GM18499 (cell line): Measurements from ENCODE around the gene RBMS3.

Experiments
- ATAC-seq: cut with Tn5 transposase; IDR thresholded peaks from one replicate; pipeline ENCODE4 v1.9.1; 2021; ENCODE audit warnings: moderate number of reproducible peaks; ENCODE audit not compliant: insufficient read depth, unreplicated experiment

RBMS3 gene

DNA sequence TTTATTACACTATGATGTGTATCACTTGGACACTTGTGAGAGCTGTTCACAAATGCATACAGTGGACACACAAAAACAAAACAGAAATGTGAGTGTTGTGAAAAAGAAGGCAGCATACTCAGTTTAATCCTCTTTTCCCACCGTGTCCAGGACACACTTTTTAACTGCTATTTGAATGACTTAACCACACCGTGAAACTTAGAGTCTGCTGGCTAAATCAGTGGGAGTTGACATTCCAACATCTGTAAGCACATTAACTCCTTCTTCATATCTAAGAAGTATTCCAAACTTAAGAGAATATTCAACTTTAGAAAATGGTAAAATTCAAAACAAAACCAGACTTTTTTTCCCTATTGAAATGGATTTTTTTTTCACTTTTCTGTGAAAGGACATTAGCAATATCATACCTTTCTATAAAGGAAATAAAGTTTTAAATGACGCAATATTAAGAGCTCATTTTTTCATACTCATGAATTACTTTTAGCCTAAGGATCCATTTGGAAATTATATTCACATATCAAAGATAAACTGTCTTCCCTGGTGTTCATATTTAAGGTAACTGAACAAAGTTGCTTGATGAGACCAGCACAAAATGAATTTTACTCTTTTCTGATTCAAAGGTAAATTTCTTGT lies 316.6 kb downstream of the RBMS3 start:
- no peak for ATAC-seq

- ATAC-seq, result no peak
Measured at GRCh38 chr3:29601861-29602585, 321.2 kb downstream of the RBMS3 start.

GRCh38 chr3:29605845-29606244 lies 325.0 kb downstream of the RBMS3 start:
- no peak for ATAC-seq

GRCh38 chr3:29606416-29606815 lies 325.5 kb downstream of the RBMS3 start:
- ATAC-seq, result no peak

GRCh38 chr3:29608414-29609327 lies 327.8 kb downstream of the RBMS3 start:
- ATAC-seq, result no peak

DNA sequence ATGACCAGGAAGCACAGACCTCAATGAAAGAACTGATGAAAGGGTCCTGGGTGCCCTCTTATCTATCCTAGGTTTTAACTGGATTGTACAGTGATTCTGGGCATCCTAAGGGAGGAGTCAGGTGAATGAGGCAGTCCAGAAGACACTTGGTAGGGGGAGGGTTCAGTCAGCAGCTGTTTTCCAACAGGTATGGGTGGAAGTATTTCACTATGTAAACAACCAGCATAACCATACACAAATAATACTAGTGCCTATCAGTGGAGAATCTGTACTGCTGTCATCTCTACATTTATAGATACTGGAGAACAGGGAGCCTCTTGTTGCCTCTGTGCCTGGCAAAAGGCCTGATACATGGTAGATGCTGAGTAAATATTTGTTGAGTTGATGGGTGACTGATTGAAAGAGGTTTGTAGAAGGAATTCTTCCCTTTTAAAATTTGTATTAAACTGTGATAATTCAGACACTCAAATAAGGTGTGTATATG lies 328.5 kb downstream of the RBMS3 start:
- ATAC-seq, result no peak

DNA sequence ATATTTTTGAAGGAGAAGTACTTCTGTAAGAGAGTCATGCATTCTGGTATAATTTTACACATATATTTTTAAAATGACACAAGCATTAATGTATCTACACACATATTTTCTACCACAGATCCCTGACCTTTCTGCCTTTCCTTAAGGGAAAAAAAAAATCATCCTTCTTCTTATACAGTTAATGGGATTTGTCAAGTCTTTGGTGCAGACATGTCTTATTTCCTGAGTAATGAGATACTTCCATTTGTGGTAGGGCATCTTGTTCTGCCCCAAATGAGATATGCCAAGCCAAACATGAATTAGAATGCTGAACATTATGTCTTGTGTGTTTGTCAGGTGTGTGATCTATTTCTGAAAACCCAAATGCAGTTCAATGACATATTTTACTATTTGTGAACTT lies 329.9 kb downstream of the RBMS3 start:
- no peak for ATAC-seq

- ATAC-seq, result no peak
Measured at GRCh38 chr3:29611252-29611651, 330.4 kb downstream of the RBMS3 start.

DNA sequence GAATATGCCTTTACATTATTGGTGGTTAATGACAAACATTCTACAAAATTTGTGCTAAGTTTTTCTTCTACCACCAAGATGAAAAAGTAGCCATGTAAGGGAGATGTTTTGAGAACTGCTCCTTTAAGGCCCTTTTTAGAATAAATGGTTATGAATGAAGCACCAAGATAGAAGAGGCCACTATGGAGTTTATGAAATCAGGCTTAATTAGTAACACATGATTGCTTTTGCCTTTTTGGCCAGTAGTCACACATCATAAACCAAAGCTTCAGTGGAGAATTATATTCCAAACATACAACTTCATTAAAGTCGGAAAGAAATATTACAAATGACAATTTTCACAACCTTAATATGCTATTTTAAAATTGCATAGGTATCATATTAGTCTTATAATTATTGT lies 331.7 kb downstream of the RBMS3 start:
- ATAC-seq, result no peak

GRCh38 chr3:29614954-29615353 lies 334.1 kb downstream of the RBMS3 start:
- ATAC-seq, result no peak

DNA sequence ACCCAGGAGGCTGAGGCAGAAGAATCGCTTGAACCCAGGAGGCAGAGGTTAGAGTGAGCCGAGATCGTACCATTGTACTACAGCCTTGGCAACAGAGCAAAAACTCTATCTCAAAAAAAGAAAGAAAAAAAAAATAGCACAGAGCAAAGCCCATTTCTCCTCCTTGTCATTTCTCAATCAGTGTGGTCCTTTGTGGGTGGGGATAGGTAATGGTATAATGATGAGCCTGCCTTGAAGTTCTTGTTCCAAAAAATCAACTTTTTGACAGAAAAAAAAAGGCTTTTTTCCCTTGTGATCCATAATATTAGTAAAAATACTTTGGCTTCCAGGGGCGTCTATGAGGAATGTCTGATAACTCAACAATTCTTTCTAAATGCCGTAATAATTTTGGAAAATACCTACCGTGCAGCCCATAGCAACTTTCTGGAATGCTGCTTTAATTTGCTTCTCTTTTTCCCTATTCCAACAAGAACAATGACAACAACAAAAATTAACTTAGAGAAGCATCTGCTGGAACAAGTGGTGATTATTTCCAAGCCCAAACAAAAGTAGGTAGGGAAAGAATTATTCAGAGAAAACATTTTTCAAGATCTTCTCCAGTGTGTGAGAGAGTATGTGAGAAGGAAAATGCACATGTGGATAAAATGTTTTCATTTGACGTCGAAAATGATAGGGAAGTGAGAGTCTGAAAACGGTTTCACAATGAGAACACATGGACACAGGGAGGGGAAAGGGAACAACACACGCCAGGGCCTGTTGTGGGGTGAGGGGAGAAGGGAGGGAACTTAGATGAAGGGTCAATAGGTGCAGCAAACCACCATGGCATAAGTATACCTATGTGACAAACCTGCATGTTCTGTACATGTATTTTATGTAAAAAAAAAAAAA lies 337.8 kb downstream of the RBMS3 start:
- ATAC-seq, result no peak

DNA sequence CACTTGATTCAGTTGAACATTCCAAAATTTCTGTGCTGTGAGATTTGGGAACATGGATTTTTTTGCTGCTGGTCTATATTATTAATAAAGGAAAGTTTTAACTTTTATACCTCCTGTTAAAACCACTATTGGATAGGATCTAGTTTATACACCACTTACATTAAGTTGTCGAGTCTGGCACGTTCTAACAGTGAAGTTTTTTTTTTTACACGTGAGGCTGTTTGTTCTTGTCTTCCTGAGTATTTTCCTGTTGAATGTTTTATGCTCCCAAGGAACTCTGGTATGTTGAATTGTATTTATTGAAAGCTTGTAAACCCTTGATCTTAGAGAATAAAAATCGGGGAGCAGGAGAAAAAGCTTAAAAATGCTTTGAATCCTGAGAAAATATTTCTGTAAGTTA lies 338.8 kb downstream of the RBMS3 start:
- no peak for ATAC-seq

DNA sequence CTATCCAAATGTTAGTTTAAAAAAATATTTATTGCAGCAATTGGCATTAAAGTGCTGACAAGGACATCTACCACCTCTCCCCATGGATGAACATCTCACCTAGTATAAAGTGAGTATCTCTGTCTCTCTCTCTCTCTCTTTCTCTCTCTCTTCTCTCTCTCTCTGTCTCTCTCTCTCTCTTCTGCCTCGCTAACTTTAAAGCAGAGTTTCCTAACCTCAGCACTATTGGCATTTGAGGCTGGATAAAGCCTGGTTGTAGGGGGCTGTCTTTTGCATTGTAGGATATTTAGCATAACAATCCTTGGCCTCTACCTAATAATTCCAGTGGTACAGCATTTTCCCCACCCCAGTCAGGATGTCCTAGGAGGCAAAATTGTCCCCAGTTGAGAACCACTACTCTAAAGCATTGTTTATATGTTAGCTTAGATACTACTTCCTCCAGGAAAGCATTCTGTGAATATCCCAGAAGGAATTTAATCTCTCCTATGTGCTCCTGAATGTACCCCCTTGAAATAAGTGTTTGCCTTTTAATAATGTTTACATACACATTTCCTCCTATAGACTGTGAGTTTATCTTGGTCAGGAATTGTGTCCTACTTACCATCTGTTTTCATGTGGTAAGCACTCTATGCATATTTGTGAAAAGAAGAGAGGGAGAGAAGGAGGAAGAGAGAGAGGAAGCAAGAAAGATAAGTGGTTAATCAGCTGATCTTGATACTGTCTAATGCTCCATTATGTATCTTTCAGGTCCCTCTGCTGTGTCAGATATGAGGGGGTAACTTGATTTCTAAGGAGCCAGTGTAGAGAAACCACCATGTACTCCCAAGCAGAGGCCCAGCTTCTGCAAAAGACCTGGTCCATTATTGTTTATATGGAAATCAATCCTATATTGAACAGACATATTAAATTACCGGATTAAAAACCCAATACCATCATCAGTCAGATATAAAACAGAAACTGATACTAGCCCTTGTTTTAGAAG lies 346.6 kb downstream of the RBMS3 start:
- no peak for ATAC-seq

GRCh38 chr3:29628795-29629194 lies 347.9 kb downstream of the RBMS3 start:
- no peak for ATAC-seq

DNA sequence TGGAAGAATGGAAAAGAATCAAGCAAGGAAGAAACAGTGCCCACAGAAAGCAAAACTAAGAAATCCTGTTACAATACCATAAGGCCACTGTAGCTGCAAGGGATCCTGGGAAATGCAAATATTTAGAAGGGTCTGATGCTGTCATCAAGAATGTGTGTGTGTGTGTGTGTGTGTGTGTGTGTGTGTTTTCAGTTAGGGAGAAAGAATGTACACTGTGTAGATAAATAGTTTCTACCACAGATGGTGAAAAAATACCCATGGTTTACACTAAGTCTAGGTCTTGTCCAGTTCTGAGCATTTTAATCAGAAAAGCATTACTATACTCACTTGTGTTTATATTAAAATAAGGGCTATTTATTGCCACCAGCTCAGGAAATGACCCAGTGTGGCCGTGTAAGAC lies 355.0 kb downstream of the RBMS3 start:
- ATAC-seq, result no peak

DNA sequence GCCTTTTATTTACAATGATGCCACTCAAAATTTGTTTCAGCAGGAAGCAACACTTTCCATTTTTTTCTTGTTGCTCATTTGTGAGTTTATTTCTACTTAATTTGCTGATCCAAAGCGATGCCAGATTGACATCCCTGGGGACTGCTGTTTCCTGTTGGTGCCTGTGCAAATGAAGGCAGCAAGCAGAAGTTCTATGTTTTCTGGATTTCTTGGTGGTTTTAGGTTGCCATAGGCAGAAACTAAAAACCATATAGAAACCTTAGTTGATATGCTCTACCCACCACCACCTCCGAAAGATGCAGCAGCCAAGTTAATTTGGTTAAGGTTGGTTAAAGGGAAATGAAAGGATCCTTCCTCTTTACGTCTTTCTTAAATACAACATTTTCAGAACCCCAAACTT lies 356.2 kb downstream of the RBMS3 start:
- ATAC-seq, result no peak

DNA sequence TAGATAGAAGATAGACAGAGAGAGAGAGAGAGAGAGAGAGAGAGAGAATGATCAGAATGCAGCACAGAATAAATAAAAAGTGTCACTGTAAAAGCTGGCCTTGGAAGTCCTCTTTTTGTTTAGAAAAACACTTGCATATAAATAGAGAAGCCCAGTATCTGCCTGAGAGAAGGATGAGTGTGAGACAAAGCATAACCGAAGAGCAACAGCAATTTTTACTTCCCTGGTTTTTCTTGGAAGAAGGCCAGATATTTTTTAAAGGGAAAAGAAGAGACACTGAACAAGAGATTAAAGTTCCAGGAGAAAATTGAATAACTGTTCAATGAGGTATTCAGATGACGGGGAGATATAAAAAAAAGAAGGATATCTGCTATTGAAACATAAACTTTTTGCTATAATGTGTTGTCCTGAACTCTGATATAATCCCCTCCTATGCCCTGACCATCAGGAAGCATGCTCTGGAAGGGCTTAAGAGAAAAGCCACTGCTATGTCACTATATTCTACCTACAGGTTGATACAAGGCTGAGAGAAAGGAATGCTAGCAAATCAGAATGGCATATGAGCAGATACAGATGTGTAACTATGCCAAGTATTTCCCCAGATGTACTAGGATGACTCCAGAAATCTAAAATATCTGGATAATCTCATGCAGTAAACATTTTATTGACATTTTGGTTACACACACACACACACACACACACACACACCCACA lies 358.9 kb downstream of the RBMS3 start:
- no peak for ATAC-seq

- no peak for ATAC-seq
Measured at GRCh38 chr3:29642393-29643033, 361.6 kb downstream of the RBMS3 start.
